PFSK-1 (cell line): ENCODE data around the gene SLC2A1.

Experiments
- FOXP2 ChIP-seq: optimal IDR thresholded peaks from 2 replicates; pipeline ENCODE3; 2011; ENCODE audit warnings: borderline replicate concordance, control low read depth, inconsistent platforms; ENCODE audit not compliant: insufficient read depth; ENCODE audit errors: extremely low read length, extremely low read depth
- POLR2AphosphoS5 ChIP-seq: IDR thresholded peaks from 2 replicates; pipeline ENCODE4 v1.6.1; 2012; ENCODE audit warnings: low read depth, mild to moderate bottlenecking, control low read depth, low read length, moderate library complexity
- REST ChIP-seq, 2 experiments: IDR thresholded peaks; 2 replicates each; pipeline versions ENCODE4 v1.6.1 to v1.8.0; 2011 to 2012; ENCODE audit warnings: low read depth in 2 of 2, low read length in 2 of 2, control low read depth in 1 of 2, inconsistent platforms in 1 of 2, mild to moderate bottlenecking in 1 of 2, moderate library complexity in 1 of 2; ENCODE audit not compliant: insufficient read depth in 1 of 2
- SIN3A ChIP-seq: IDR thresholded peaks from 2 replicates; pipeline ENCODE4 v1.6.1; 2012; ENCODE audit warnings: mild to moderate bottlenecking, low read length, moderate library complexity, borderline replicate concordance; ENCODE audit not compliant: insufficient read depth
- TAF1 ChIP-seq: IDR thresholded peaks from 2 replicates; pipeline ENCODE4 v1.6.1; 2012; ENCODE audit warnings: low read length, control low read depth, borderline replicate concordance; ENCODE audit not compliant: insufficient read depth

The SLC2A1 gene

GRCh38 chr1:42928859-42929258, 29.8 kb downstream of the SLC2A1 start:
- no peak for TF ChIP-seq TAF1
- TF ChIP-seq REST (IDR thresholded peaks at IDR 0.05; ENCODE audit: insufficient read depth in 1 of 2, low read depth in 2 of 2, low read length in 2 of 2) = no peak
- TF ChIP-seq POLR2AphosphoS5 = no peak
- no peak for TF ChIP-seq FOXP2
- no peak for TF ChIP-seq SIN3A

- TF ChIP-seq TAF1 = no peak
- TF ChIP-seq POLR2AphosphoS5 = no peak
- no peak for TF ChIP-seq SIN3A
- no peak for TF ChIP-seq FOXP2
- TF ChIP-seq REST (IDR thresholded peaks at IDR 0.05; ENCODE audit: insufficient read depth in 1 of 2, low read depth in 2 of 2, low read length in 2 of 2) = no peak
Observed at GRCh38 chr1:42927920-42928505, 30.7 kb downstream of the SLC2A1 start.

GRCh38 chr1:42927274-42927841, 31.3 kb downstream of the SLC2A1 start:
- TF ChIP-seq SIN3A (no peak), POLR2AphosphoS5 (no peak), REST (IDR thresholded peaks at IDR 0.05; ENCODE audit: insufficient read depth in 1 of 2, low read depth in 2 of 2, low read length in 2 of 2) (no peak), TAF1 (no peak), FOXP2 (no peak)

GRCh38 chr1:42926879-42927242, 31.8 kb downstream of the SLC2A1 start:
- TF ChIP-seq FOXP2 (no peak), POLR2AphosphoS5 (no peak), SIN3A (no peak), REST (IDR thresholded peaks at IDR 0.05; ENCODE audit: insufficient read depth in 1 of 2, low read depth in 2 of 2, low read length in 2 of 2) (no peak), TAF1 (no peak)
